ENCODE results near the gene ZNF573. TPM values are rescaled to one million over a fixed set of nuclear protein-coding genes. Genes with fewer than 3 reads are reported as not detected.

The ZNF573 gene
- total and polyA plus RNA-seq, 2 of the 13 experiments (the other 11 are each of a cell fraction or from before 2014, with no cell fraction given), result 3.1 to 9.3 TPM

DNA sequence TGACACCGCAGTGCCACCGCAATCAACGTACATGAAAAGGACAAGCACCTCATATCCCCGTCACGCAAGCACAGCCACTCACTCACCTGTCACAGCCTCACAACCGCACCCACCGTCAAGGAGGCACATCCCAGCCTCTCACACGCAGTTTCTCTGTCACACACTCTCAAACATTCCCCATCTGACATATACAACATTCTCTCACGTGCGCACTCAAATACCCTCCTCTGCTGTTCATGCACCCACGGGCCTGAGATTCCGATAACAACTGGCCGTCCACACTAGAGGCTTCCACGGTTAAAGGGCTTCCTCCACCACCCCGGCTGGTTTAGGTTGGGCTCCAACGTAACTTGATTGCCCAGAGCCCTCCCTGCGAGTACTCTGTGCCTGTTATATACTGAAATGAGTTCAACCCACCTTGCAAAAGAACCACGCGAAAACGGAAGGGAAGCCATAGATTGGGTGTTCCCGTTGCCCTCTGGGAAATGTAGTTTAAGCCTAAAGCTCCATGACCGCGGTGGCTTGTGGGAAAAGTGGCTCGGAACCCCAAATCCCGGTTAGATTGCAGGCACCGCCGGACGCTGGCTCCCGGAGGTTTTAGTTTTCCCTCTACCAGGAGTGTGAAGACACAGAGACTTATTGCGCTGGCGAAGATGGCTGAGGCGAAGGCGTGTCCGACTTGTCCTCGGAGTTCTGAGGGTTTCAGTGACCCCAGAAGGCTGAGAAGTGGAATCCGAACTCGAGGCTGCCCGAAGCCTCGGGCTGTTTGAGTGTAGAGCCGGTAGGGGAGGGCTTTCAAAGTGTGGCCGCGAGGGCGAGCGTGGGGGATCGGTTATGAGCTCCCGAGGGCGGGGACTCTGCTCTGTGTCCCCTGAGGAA lies at the start of gene ZNF573 (continued):
- TF ChIP-seq, protein P1, sequence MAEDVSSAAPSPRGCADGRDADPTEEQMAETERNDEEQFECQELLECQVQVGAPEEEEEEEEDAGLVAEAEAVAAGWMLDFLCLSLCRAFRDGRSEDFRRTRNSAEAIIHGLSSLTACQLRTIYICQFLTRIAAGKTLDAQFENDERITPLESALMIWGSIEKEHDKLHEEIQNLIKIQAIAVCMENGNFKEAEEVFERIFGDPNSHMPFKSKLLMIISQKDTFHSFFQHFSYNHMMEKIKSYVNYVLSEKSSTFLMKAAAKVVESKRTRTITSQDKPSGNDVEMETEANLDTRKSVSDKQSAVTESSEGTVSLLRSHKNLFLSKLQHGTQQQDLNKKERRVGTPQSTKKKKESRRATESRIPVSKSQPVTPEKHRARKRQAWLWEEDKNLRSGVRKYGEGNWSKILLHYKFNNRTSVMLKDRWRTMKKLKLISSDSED (CRISPR knock-in tag; IDR thresholded peaks at IDR 0.05), result no peak
- TF ChIP-seq ZNF562 (CRISPR knock-in tag; IDR thresholded peaks at IDR 0.05; ENCODE audit: borderline replicate concordance) (no peak), PRMT3 (CRISPR knock-in tag; IDR thresholded peaks at IDR 0.05; ENCODE audit: borderline replicate concordance, low read depth) (no peak), AHR (CRISPR knock-in tag; IDR thresholded peaks at IDR 0.05) (no peak), ZKSCAN1 (IDR thresholded peaks at IDR 0.05; ENCODE audit: low read length) (no peak), HNRNPK (IDR thresholded peaks at IDR 0.05; ENCODE audit: low read depth, low read length, poor library complexity, severe bottlenecking) (no peak), ZNF205 (CRISPR knock-in tag; IDR thresholded peaks at IDR 0.05) (no peak), ZNF350 (CRISPR knock-in tag; IDR thresholded peaks at IDR 0.05; ENCODE audit: borderline replicate concordance, low read depth) (peak; percentile 90), ZNF569 (CRISPR knock-in tag; IDR thresholded peaks at IDR 0.05; ENCODE audit: borderline replicate concordance) (no peak), ZNF101 (CRISPR knock-in tag; IDR thresholded peaks at IDR 0.05; ENCODE audit: borderline replicate concordance, low read depth) (no peak), JDP2 (CRISPR knock-in tag; IDR thresholded peaks at IDR 0.05; ENCODE audit: borderline replicate concordance) (no peak), REPIN1 (CRISPR knock-in tag; IDR thresholded peaks at IDR 0.05; ENCODE audit: borderline replicate concordance, low read depth) (no peak), PCBP1 (IDR thresholded peaks at IDR 0.05; ENCODE audit: borderline replicate concordance, low read depth, low read length) (no peak), RCOR2 (CRISPR knock-in tag; IDR thresholded peaks at IDR 0.05) (no peak), ZNF614 (CRISPR knock-in tag; IDR thresholded peaks at IDR 0.05; ENCODE audit: borderline replicate concordance) (peak; percentile 75), SETDB1 (CRISPR knock-in tag; IDR thresholded peaks at IDR 0.05; ENCODE audit: borderline replicate concordance) (no peak), MTA1 (CRISPR knock-in tag; IDR thresholded peaks at IDR 0.05; ENCODE audit: borderline replicate concordance) (peak; percentile 44; the same call in 1 of the 2 replicates), NKX3-1 (CRISPR knock-in tag; IDR thresholded peaks at IDR 0.05) (no peak)
- TF ChIP-seq, protein P2, sequence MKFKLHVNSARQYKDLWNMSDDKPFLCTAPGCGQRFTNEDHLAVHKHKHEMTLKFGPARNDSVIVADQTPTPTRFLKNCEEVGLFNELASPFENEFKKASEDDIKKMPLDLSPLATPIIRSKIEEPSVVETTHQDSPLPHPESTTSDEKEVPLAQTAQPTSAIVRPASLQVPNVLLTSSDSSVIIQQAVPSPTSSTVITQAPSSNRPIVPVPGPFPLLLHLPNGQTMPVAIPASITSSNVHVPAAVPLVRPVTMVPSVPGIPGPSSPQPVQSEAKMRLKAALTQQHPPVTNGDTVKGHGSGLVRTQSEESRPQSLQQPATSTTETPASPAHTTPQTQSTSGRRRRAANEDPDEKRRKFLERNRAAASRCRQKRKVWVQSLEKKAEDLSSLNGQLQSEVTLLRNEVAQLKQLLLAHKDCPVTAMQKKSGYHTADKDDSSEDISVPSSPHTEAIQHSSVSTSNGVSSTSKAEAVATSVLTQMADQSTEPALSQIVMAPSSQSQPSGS (CRISPR knock-in tag; IDR thresholded peaks at IDR 0.05), result peak; percentile 17; the same call in 1 of the 2 replicates
- TF ChIP-seq, protein P3, sequence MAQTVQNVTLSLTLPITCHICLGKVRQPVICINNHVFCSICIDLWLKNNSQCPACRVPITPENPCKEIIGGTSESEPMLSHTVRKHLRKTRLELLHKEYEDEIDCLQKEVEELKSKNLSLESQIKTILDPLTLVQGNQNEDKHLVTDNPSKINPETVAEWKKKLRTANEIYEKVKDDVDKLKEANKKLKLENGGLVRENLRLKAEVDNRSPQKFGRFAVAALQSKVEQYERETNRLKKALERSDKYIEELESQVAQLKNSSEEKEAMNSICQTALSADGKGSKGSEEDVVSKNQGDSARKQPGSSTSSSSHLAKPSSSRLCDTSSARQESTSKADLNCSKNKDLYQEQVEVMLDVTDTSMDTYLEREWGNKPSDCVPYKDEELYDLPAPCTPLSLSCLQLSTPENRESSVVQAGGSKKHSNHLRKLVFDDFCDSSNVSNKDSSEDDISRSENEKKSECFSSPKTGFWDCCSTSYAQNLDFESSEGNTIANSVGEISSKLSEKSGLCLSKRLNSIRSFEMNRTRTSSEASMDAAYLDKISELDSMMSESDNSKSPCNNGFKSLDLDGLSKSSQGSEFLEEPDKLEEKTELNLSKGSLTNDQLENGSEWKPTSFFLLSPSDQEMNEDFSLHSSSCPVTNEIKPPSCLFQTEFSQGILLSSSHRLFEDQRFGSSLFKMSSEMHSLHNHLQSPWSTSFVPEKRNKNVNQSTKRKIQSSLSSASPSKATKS (CRISPR knock-in tag; IDR thresholded peaks at IDR 0.05), result no peak
- TF ChIP-seq, protein P4, sequence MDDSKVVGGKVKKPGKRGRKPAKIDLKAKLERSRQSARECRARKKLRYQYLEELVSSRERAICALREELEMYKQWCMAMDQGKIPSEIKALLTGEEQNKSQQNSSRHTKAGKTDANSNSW (CRISPR knock-in tag; IDR thresholded peaks at IDR 0.05; ENCODE audit: borderline replicate concordance), result no peak
- TF ChIP-seq, protein P5, sequence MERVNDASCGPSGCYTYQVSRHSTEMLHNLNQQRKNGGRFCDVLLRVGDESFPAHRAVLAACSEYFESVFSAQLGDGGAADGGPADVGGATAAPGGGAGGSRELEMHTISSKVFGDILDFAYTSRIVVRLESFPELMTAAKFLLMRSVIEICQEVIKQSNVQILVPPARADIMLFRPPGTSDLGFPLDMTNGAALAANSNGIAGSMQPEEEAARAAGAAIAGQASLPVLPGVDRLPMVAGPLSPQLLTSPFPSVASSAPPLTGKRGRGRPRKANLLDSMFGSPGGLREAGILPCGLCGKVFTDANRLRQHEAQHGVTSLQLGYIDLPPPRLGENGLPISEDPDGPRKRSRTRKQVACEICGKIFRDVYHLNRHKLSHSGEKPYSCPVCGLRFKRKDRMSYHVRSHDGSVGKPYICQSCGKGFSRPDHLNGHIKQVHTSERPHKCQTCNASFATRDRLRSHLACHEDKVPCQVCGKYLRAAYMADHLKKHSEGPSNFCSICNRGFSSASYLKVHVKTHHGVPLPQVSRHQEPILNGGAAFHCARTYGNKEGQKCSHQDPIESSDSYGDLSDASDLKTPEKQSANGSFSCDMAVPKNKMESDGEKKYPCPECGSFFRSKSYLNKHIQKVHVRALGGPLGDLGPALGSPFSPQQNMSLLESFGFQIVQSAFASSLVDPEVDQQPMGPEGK (CRISPR knock-in tag; IDR thresholded peaks at IDR 0.05), result no peak; the same call in 1 of the 2 replicates

Measured in HepG2 (cell line).